Cortex of kidney (tissue), 1 donor: ENCODE measurements around the gene ACYP1.

Experiments
- DNase-seq: peaks from one replicate; lab custom pipeline; 2025; lab: John Stamatoyannopoulos, UW

ACYP1 gene

GRCh38 chr14:75040959-75041358 is 22.9 kb downstream of the ACYP1 start:
- no peak for DNase-seq

GRCh38 chr14:75040507-75040906 is 23.3 kb downstream of the ACYP1 start:
- DNase-seq = no peak

- DNase-seq = no peak
These were observed 30.9 kb downstream of the ACYP1 start for GRCh38 chr14:75032939-75033338.

GRCh38 chr14:75030147-75030546 is 33.7 kb downstream of the ACYP1 start:
- DNase-seq = no peak

GRCh38 chr14:75025876-75026275 is 37.9 kb downstream of the ACYP1 start:
- DNase-seq = no peak

GRCh38 chr14:75025082-75025481 is 38.7 kb downstream of the ACYP1 start:
- no peak for DNase-seq

GRCh38 chr14:75023108-75023507 is 40.7 kb downstream of the ACYP1 start:
- DNase-seq = no peak

GRCh38 chr14:75022655-75023054 is 41.2 kb downstream of the ACYP1 start:
- no peak for DNase-seq

- no peak for DNase-seq
These were observed 45.1 kb downstream of the ACYP1 start for GRCh38 chr14:75018694-75019093.

- no peak for DNase-seq
These were observed 47.0 kb downstream of the ACYP1 start for GRCh38 chr14:75016815-75017214.

- DNase-seq = no peak
These were observed 48.3 kb downstream of the ACYP1 start for GRCh38 chr14:75015496-75015895.

- no peak for DNase-seq
These were observed 50.5 kb downstream of the ACYP1 start for GRCh38 chr14:75013290-75013689.

GRCh38 chr14:75011356-75011994 is 52.3 kb downstream of the ACYP1 start:
- DNase-seq = no peak

GRCh38 chr14:75010472-75011093 is 53.2 kb downstream of the ACYP1 start:
- no peak for DNase-seq

GRCh38 chr14:75009176-75009575 is 54.6 kb downstream of the ACYP1 start:
- no peak for DNase-seq

GRCh38 chr14:75005357-75005756 is 58.5 kb downstream of the ACYP1 start:
- DNase-seq = no peak

- no peak for DNase-seq
These were observed 60.4 kb downstream of the ACYP1 start for GRCh38 chr14:75003250-75004027.
